NCI-H2081 treated with DMSO at 0.1 percent for 48 hours (cell line): ENCODE measurements around the gene ZNF423.

ENCODE experiments used
- DNase-seq: peaks from one replicate; lab custom pipeline; 2025; lab: John Stamatoyannopoulos, UW

ZNF423 gene

DNA sequence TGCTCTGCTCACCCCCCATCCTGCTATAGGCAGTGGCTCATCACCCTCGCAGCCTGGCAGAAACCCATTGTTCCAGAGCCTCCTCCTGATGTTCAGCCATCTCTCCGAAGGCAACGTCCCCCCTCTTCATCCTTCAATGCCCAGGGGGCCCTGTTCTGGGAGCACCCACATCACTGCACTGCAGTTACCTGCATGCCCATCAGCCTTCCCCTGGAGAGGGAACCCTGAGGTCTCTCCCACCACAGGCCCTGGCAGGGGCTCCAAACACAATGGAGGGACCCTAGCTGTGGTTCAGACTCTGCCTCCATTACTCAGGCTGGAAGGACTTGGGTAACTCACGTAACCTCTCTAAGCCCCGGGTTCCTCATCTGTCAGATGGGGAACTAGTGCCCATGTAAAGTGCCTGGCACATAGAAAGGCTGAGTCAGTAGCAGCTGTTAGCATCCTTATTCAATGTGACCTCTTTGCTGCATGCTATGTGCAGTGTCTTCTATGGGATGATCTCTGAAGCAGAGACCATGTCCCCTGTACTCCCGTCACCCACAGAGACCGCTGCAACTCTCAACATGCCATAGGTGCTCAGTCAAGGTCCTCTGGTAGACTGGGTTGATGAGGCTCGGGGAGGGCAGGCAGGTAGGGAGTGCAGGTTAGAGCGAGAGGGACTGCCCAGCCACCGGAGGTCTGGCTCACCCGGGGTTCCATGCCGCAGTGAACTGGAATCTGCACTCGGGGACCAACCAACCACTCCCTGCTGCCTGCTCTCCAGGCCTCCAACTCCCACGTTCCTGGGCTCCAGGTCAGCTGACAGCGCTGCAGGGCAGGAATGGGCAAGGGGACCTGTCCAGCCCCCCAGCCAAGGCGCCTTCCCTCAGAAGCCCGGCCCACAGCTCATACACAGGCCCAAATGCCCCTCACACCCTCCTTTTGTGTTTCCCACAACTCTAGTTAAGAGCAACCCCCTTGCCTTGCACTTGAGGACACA is 233.2 kb downstream of the ZNF423 start:
- DNase-seq, result no peak

DNA sequence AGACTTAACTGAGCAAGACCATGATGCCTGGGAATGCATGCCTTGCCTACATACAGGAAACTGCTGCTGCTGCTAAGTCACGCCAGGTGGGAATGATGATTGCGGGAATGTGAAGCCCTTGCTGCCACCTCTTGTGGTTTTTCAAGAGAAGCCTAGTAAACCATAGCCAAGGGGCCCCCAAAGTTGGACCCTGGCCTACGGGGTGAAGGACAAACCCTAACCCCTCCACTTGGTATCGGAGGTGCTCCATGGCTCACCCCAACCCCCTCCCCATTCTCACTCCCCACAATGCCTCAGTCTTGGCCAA is 233.9 kb downstream of the ZNF423 start:
- DNase-seq, result no peak

DNA sequence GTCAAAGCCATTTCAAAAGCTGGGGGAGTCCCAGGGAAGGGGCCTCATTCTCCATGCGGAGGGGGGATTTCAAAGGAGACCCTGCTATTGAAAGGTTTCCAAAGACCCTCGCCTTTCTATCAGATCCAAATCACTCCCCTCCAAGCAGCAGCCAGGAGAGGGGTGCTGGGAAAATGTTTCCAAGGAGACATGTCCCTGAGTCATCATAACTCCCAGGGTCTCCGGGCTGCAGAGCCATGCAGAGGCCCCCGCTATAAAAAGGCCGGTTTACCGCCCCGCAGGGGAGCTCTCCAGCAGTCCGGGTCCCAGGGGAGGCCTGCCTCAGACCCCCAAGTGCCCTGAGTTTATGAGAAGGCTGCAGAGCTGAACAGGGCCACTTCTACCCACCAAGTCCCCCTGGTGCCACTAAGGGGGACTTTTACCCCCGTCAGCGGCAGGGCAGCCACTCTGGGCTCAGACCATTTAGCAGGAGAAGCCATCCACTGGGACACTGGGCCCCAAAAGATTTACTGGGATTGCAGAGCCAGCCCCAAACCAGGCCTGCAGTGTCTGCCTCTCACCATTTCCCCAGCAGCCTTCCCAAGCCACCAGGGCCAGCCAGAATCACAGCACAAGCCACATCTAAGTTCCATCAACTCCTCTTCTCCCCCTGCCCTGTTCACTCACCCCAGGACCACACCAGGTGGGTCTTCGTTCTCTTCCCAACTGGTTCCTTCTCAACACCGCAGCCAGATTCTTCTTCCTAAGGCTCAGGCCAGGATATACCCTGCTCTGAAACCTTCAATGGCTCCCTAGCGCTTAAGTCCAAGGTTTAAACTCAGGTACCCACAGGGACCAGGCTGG is 234.4 kb downstream of the ZNF423 start:
- DNase-seq, result no peak

DNA sequence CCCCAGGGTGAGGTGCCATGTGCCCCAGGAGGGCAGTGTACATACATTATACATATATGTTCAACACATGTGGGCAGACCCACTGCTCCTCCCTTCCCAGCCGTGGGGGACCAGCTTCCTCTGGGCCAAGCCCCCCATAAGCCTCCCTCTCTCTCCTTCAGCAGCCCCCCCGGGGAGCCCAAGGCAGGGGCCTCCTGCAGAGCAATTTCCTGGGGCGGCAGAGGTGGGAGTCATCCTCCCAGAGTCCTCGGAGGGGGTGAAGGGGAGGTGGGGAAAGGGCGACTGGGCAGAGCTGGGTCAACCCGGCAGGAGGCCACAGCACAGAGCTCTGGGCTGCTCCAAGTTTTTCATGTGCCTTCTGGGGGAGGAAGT is 235.1 kb downstream of the ZNF423 start:
- DNase-seq, result no peak

DNA sequence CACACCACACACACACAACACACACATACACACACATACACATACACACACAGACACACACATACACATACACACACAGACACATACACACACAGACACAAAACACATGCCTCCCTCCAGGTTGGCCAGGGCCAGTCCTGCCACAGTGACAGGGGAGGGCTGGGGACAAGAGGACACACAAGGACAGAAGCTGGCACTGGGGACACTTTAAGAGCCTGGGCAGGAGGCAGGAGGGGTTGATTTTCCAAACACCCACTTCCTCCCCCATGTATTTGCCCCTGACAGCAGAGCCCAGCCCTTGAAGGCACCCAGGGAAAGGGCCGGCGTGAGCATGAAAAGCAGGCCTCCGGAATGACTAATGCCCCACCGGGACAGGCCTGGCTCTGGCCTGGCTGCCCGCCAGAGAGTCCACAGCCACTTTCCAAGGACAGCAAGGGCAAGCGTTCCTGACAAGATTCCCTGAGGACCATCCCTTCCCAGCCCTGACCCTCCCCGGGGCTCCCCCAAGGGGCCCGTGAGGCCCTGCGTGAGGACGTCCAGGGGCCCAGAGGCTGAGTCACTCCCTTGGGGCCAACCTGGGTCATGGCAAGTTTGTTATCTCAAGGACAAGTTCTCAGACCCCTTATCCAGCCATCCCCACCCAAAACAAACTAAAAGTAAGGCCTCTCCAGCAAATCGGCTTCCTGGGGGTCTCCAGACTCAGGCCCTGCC is 235.6 kb downstream of the ZNF423 start:
- no peak for DNase-seq

DNA sequence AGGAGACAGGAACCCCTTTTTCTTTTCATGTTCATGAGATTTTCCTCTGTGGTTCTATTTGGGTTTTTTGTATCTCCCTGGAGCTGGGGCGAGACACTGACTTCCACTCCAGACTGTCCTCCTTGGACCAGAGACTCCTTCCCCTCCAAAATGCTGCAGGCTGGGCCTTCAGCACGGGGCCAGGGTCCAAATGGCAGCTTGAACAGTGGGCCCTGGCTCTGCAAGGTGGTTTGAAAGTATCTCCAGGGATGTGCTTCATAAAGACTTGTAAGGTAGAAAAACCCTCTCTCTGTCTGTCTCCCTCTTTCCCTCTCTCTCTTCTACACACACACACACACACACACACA is 236.1 kb downstream of the ZNF423 start:
- no peak for DNase-seq

DNA sequence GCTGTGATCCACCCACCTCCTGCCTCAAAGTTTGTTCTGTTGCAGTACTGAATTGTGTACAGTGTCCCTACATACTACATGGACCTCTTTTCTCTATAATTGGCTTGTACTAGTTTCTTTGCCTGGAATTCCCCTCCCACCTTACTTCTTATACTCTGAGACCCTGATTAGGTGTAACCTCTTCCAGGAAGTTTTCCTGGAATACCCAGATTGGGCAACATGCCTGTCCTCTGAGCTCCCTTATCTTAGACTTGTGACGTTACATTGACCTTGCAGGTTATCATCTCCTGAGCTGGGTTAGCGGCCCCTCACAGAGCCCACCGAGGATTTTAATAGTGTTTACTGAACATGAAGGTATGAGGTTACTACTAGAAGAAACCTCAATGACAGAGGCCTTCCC is 237.0 kb downstream of the ZNF423 start:
- DNase-seq, result no peak

DNA sequence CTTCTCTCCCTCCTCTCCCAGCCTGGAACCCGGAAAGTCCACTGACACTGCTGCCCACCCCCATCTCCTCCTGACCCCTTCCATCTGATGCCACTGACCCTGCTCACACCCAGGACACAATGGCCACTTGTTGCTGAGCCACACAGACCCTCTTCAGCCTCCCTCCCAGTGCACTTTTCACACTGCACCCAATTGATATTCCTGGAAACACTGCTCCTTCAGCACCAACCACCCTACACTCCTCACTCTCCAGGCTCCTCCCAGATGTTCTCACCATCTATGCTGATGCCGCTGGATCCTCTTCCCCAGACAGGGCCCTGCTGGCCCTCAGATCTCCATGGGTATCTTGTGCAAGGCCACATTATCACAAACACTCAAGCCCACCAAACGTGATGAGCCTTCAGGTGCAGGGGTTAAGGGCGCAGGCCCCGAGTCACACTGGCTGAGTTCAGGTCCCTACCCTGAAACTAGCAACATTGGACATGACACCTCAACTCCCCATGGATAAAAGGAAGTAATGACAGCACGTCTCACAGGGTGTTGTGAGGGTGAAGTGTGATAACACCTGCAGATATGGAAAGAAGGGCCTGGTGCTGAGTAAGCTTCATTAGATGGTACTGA is 238.1 kb downstream of the ZNF423 start:
- no peak for DNase-seq

DNA sequence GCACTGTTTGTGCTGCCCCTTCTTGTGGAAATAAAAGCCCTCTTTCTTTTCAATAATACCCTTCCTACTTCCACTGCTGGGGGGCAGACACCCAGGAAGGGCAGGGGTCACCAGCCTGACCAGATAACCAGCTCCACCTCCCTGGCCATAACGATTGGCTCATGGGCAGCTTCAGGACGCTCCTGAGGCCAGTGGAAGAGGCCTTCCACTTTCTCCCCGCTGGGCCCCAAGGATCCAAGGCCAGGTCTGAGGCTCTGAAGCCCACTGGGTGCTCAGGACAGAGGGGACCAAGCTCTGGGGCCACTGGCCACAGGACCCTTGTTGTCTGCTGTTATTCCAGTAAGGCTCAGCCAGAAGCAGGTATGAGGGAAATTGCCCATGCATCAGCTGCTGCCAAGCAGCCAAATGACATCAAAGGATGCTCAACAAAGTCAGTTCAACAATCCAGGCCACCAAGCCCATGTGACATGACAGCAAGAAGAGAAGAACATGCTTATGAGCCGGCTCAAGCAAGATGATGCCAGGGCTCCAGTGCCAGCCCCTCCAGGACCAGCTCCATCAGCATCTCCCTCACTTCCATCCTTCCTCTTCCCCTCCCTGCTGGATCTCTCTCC is 238.8 kb downstream of the ZNF423 start:
- no peak for DNase-seq

DNA sequence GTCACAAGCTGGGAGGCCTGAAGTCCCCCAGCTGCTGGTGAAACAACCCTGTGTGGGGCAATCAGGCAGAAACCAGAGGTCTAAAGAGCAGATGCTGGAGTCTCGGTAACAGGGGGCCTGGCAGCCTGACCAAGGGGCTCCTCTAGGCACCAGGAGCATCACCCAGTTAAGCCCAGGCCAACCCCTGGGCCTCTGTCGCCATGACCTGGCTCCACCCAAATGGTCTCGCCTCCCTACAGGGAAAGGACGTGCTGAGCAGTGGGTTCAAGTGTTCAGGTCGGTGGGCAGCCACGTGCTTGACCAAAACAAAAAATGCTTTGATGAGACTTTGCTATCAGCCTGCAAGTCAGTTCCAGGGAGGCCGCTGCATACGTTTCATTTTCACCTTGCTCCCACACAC is 240.3 kb downstream of the ZNF423 start:
- DNase-seq, result no peak

DNA sequence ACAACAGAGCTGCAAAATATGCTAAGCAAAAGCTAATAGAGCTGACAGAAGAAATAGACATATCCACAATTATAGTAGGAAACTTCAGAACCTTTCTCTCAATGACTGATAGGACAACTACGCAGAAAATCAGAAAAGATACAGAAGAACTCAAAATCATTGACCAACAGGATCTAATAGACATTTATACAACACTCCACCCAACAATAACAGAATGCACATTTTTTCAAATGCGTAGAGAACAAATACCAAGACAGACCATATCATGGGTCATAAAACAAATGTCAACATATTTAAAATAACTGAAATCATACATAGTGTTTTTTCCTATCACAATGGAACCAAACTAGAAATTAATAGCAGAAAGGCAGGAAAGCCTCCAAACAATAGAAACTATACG is 244.9 kb downstream of the ZNF423 start:
- DNase-seq, result no peak

DNA sequence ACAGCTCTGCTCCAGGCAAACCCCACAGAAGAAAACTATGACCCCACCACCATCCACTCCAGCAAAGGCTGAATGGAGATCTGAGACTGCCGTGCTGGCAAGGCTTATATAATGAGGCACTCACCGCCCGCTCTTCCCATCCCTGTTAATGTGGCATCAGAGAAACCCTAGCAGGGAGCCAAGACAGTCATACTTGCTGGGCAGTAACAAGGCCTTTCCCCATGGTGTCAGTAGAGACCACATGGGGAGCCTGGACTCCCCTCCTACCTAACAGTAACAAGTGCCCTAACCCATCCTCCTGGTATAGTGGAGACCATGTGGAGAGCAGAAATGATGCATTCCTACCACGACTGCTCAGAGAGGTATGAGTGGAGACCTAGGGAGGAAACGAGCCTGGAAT is 247.1 kb downstream of the ZNF423 start:
- no peak for DNase-seq

DNA sequence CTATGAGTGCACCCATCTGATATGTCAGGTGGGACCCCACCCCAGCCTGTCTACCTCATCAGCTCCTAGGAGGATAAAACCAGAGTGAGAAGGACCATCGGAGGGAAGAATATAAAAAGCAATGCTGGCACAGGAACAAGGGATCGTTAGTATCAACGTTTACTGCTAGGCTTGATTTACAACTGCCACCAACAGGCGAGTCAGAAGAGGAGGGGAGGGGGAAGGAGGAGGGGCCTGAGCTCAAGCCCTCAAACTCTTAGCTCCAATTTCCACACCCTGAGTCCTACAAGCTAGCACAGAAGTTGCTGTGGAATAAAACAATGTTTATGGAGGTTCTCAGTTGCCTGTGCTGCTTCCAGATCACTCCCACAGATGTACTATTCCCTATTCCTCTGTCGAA is 247.8 kb downstream of the ZNF423 start:
- DNase-seq, result no peak

DNA sequence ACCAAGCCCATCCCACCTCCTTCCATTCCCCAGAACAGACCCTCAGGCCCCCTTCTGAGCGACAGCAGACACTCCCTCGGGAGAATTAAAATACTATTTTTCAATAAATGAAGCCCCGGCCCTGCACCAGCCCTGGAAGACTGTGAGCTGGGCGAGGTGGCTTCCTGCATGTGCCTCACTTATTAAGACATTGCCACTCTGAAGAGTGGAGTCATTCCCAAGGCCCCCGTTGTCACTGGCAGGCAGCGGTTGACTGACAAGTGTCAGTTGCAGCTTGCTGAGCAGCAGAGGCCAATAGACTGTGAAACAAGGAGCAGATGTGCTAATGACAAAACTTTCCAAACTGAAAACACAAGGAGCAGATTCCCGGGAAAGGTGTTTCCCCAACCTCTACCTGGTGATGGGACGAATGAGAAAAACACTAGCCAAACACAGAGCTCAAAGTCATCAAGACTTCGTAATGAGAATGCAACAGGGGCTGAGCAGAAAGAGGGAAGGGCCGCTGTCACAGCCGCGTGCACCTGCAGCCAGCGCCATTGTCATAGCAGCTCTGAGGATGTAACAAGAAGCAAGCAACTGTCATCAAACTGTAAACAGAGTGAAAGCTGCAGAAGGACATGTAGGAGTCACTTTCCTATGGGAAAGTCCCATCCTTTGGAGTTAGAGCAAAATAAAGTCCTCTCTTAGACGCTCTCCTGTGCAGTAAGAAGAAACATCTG is 250.2 kb downstream of the ZNF423 start:
- no peak for DNase-seq

DNA sequence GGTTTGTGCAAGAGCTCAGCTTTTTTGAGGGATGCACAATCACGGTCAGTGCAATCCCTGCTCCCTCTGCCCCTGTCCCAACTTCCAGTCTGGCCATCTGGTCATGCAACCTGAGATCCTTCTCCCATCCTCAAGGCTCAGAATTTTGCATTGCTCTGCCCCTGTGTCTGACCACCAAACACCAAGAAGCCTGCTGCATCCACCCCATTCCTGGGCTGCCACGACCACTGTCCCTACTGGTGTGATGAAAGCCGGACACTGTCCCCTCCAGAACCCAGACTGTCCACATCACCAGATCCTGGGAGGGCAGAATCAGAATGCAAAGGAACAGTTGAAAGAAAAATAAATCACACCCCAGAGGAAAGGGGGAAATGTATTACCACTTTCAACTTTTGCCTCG is 251.3 kb downstream of the ZNF423 start:
- no peak for DNase-seq

DNA sequence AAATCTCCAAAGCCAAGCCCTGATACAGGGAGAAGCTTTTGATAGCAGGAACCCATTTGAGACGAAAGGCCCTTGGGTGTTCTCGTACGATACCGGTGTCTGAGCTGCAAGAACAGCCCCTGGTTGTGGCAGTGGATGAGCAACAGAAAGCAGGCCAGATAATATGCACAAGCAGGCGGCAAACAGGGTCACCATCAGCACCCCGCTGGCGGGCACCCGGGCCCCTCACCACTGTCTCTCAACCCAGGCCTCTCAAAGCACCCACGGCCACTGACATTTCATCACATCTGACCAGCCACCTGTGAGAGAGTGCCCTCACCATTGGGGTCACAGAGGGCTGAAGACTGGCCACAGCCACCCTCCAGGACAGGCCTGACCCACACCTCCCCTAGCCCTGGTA is 252.0 kb downstream of the ZNF423 start:
- DNase-seq, result no peak

DNA sequence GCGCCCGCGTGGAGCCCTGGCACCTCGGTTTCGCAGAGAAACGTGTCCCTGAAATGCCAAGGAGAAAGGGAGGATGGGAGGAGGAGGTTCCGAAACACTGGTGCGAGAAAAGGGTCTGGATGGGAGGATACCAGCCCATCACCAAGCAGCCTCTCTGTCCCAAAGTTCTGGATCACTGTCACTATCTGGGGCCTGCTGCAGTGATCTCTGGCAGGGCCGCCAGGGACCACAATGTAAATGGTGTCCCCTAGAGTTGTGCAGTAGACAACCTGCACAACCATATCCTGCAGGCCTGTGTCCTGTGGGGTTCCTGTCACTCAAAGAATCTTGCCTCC is 253.0 kb downstream of the ZNF423 start:
- no peak for DNase-seq

DNA sequence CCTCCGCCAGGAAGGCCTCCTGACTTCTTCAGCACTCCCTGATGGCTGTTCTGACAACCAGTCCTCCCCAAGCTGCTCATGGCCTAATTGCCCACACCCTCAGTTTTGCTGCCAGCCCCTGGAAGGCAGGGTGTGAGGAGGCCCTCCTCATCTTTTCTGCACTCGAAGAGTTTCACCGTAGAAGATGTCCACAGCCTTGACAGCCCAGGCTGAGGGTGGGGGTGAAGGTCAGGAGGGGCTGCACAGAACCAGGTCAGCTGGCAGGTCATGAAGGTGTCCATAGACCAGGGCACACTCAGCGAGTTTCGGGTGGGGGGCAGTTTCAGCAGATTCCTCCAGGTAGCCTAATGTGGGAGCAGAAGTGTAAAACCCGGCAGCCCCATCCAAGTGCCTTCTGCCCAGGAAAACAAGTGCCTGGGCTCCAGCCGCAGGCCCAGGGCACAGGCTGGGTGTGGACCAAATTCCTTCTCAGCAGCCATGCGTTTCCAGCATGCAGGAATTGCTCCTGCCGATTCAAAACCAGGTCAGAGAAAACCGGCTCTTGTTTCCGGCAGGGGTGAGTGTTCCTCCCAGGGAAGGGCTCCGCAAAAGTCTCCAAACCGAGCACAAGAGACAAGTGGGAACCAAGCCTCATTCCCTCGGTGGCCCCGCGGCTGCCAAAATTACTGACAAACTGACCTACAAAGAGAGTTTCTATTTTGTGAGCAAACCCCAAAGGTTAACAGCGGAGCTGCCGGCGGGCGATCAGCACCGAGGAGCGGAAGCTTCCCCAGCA is 253.5 kb downstream of the ZNF423 start:
- no peak for DNase-seq

DNA sequence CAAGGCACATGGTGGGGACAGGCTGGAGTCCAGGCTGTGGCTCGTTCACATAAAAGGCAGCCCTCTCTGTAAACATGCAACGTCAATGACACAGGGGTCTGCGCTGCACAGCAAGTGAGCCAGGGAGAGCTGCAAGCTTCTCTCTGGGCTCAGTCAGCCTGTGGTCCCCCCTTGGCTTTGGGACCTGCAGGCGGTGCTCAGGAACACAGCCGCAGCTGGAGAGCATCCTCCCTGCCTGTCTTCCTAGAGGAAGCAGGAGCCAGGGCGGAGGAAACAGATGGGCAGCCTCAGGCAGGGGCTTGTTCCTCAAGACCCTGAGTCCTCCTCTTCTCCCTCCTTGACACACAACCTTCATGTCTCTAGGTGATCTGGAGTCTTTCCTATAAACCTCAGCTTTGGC is 254.3 kb downstream of the ZNF423 start:
- no peak for DNase-seq

DNA sequence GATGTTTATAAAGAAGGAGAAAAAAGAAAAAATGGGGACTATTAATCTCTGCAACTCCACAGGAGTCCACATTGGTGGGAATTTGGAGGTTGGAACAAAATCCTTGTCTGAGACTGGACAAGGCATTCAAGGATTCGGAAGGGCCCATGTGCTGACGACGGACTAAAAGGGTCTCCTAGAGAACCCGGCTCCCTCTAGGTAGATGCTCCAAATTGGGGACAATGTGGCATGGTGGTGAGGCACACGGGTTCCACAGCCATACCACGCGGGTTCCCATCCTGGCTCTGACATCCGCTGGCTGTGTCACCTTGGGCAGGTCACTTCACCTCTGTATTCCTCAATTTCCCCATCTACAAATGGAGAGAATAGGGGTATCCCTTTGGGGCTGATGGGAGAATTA is 254.9 kb downstream of the ZNF423 start:
- DNase-seq, result no peak

DNA sequence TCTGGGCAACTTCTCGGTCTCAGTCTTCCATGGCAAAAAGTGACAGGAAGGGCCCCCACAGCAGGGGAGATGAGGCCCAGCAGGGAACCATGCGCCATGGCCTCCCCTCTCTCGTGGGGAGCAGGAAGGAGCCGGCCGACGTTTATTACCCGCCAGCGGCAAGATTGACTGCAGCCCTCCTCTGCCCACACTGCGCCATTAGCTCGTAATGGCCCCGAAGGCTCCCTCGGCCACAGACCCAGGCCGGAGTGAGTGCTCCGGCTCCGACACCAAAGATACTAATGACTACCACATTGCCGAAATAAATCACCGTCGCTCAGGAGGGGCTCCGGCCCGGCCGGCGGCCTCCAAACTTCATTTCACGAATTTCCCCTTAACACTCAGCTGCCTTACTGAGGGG is 255.4 kb downstream of the ZNF423 start:
- DNase-seq, result no peak
